NCI-H345 (cell line): ENCODE results near the gene CTBS.
"Not testable (repeated sequence)": the region's sequence is repeated elsewhere in the genome, so short reads cannot be mapped to it uniquely, and the experiment has no call there.

ENCODE experiments used
- DNase-seq: peaks from one replicate; lab custom pipeline; 2025; lab: John Stamatoyannopoulos, UW

The CTBS gene

GRCh38 chr1:84573967-84574842, at the start of gene CTBS:
TSS of gene CTBS (minus strand) at chr1:84574440. CDS start at chr1:84574415, 25 bp downstream.
- peak; percentile 85 for DNase-seq

- no peak for DNase-seq
These were observed 47.3 kb upstream of the CTBS start for GRCh38 chr1:84621553-84621952.

GRCh38 chr1:84620720-84621313, 46.6 kb upstream of the CTBS start:
- DNase-seq = peak; percentile 88

- DNase-seq = peak; percentile 53
These were observed 45.3 kb upstream of the CTBS start for GRCh38 chr1:84619383-84620102.

- no peak for DNase-seq
These were observed 43.1 kb upstream of the CTBS start for GRCh38 chr1:84617349-84617748.

- no peak for DNase-seq
These were observed 41.5 kb upstream of the CTBS start for GRCh38 chr1:84615790-84616189.

- DNase-seq = no peak
These were observed 39.6 kb upstream of the CTBS start for GRCh38 chr1:84613887-84614286.

- DNase-seq = no peak
These were observed 38.8 kb upstream of the CTBS start for GRCh38 chr1:84613026-84613425.

GRCh38 chr1:84611796-84612195, 37.6 kb upstream of the CTBS start:
- no peak for DNase-seq

GRCh38 chr1:84611091-84611490, 36.9 kb upstream of the CTBS start:
- no peak for DNase-seq

- DNase-seq = no peak
These were observed 32.7 kb upstream of the CTBS start for GRCh38 chr1:84606977-84607376.

- no peak for DNase-seq
These were observed 30.9 kb upstream of the CTBS start for GRCh38 chr1:84605157-84605556.

GRCh38 chr1:84603941-84604830, 29.9 kb upstream of the CTBS start:
- DNase-seq = no peak

GRCh38 chr1:84603223-84603622, 29.0 kb upstream of the CTBS start:
- DNase-seq = no peak

- DNase-seq = no peak
These were observed 26.6 kb upstream of the CTBS start for GRCh38 chr1:84600796-84601195.

- no peak for DNase-seq
These were observed 24.9 kb upstream of the CTBS start for GRCh38 chr1:84598846-84599741.

- DNase-seq = no peak
These were observed 24.2 kb upstream of the CTBS start for GRCh38 chr1:84598418-84598817.

GRCh38 chr1:84597011-84597410, 22.8 kb upstream of the CTBS start:
- no peak for DNase-seq

GRCh38 chr1:84594959-84595358, 20.7 kb upstream of the CTBS start:
- not testable (repeated sequence) for DNase-seq

GRCh38 chr1:84587099-84587498, 12.9 kb upstream of the CTBS start:
- no peak for DNase-seq

GRCh38 chr1:84585803-84586202, 11.6 kb upstream of the CTBS start:
- no peak for DNase-seq
